ENCODE results near the gene HOOK1. TPM values are rescaled to one million over a fixed set of nuclear protein-coding genes. Genes with fewer than 3 reads are reported as not detected.
"Not testable (repeated sequence)": the region's sequence is repeated elsewhere in the genome, so short reads cannot be mapped to it uniquely, and the experiment has no call there.

The HOOK1 gene
- total RNA-seq, 2 experiments from 2014 or later: not detected

DNA sequence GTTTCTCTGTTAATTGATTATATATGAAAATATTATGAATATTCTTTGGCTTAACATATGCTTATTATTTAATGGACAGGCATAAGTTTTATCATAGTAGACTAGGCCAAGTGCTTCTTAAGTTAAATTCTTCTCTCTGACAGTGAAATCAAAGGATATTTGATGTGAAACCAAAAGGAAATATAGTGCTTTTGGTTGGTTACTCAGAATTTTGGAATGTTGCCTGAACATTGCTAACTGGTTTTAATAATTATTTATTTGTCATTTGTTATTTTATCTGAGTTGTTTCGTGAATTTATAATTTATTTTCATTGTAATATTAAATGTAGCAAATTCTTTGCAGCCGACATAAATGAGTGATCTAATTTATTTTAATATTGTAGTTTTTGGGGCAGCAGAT lies 18.3 kb downstream of the HOOK1 start:
- H3K79me2 ChIP-seq (ENCODE audit: insufficient read depth, low read depth, low read length): no peaks in the 10 kb centered on the region
- H3K4me1 ChIP-seq (ENCODE audit: insufficient read depth, low read length, poor library complexity, severe bottlenecking): no peaks in the 10 kb centered on the region
- no peak overlapping the region for H3K4me2 ChIP-seq (ENCODE audit: low read length)
- intact Hi-C loops (cut with micrococcal nuclease; ENCODE audit: unreplicated experiment): no loop called here
- no peak overlapping the region for H3K27ac ChIP-seq (ENCODE audit: low read depth, low read length, poor library complexity, severe bottlenecking)
- ChIA-PET POLR2A (interaction anchor here (1.2 kb wide), 1 partner anchor 8 kb away, joined by 3 read pairs; no protein-coding TSS in a partner anchor), CTCF (ENCODE audit: unreplicated experiment) (no interaction called here)
- H4K20me1 ChIP-seq (ENCODE audit: insufficient read depth, low read length): no peaks in the 10 kb centered on the region
- no peaks in the 10 kb centered on the region for H3K9me3 ChIP-seq (ENCODE audit: low read length)
- TF ChIP-seq EZH2phosphoT487 (IDR thresholded peaks at IDR 0.05; ENCODE audit: borderline replicate concordance, low read depth, low read length): no peak
- TF ChIP-seq, protein P1, sequence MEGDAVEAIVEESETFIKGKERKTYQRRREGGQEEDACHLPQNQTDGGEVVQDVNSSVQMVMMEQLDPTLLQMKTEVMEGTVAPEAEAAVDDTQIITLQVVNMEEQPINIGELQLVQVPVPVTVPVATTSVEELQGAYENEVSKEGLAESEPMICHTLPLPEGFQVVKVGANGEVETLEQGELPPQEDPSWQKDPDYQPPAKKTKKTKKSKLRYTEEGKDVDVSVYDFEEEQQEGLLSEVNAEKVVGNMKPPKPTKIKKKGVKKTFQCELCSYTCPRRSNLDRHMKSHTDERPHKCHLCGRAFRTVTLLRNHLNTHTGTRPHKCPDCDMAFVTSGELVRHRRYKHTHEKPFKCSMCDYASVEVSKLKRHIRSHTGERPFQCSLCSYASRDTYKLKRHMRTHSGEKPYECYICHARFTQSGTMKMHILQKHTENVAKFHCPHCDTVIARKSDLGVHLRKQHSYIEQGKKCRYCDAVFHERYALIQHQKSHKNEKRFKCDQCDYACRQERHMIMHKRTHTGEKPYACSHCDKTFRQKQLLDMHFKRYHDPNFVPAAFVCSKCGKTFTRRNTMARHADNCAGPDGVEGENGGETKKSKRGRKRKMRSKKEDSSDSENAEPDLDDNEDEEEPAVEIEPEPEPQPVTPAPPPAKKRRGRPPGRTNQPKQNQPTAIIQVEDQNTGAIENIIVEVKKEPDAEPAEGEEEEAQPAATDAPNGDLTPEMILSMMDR (conservative IDR thresholded peaks at IDR 0.05; ENCODE audit: low read length): no peak
- no peak overlapping the region for H2AFZ ChIP-seq (ENCODE audit: low read length)
- no TSS peak for BruUV-seq (replicated peaks)
- no peaks in the 10 kb centered on the region for H3K36me3 ChIP-seq (ENCODE audit: insufficient read depth, low read length)
- H3K9me2 ChIP-seq (ENCODE audit: insufficient read depth, low read length): no peaks in the 10 kb centered on the region
- DNase-seq (ENCODE audit: low spot score): no peak
- no peak overlapping the region for H3K4me3 ChIP-seq (ENCODE audit: low read depth, low read length, poor library complexity, severe bottlenecking)

DNA sequence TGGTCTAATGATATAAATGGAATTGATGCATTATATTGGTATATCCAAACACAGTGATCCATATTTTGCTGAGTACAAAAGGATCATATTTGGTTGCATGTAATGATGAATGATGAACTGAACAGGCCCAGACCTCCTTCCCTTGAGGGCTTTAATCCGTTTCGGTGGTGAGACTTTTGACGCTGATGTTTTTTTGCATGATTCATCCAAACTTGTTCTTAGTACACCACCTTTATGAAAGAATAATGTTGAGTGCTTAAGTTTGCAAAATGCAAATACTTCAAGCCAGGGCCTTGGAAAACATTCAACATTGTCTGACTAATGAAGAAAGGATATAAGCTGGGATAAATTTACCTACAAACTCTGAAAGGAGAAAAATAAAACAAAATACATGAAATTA lies 19.2 kb downstream of the HOOK1 start:
- no peak overlapping the region for H2AFZ ChIP-seq (ENCODE audit: low read length)
- intact Hi-C loops (cut with micrococcal nuclease; ENCODE audit: unreplicated experiment): no loop called here
- H3K9me3 ChIP-seq (ENCODE audit: low read length): no peaks in the 10 kb centered on the region
- no peaks in the 10 kb centered on the region for H3K9me2 ChIP-seq (ENCODE audit: insufficient read depth, low read length)
- TF ChIP-seq, protein P1 (conservative IDR thresholded peaks at IDR 0.05; ENCODE audit: low read length): no peak
- TF ChIP-seq EZH2phosphoT487 (IDR thresholded peaks at IDR 0.05; ENCODE audit: borderline replicate concordance, low read depth, low read length): no peak
- no TSS peak for BruUV-seq (replicated peaks)
- DNase-seq (ENCODE audit: low spot score): no peak
- no peak overlapping the region for H3K4me2 ChIP-seq (ENCODE audit: low read length)
- CTCF ChIA-PET (ENCODE audit: unreplicated experiment): no interaction called here
- H3K4me3 ChIP-seq (ENCODE audit: low read depth, low read length, poor library complexity, severe bottlenecking): no peak overlapping the region
- POLR2A ChIA-PET: interaction anchor here (1.2 kb wide), 1 partner anchor 9 kb away, joined by 3 read pairs; no protein-coding TSS in a partner anchor
- H4K20me1 ChIP-seq (ENCODE audit: insufficient read depth, low read length): no peaks in the 10 kb centered on the region
- no peaks in the 10 kb centered on the region for H3K4me1 ChIP-seq (ENCODE audit: insufficient read depth, low read length, poor library complexity, severe bottlenecking)
- no peaks in the 10 kb centered on the region for H3K79me2 ChIP-seq (ENCODE audit: insufficient read depth, low read depth, low read length)
- H3K27ac ChIP-seq (ENCODE audit: low read depth, low read length, poor library complexity, severe bottlenecking): no peak overlapping the region
- no peaks in the 10 kb centered on the region for H3K36me3 ChIP-seq (ENCODE audit: insufficient read depth, low read length)

- H3K79me2 ChIP-seq (ENCODE audit: insufficient read depth, low read depth, low read length); H3K9me2 ChIP-seq (ENCODE audit: insufficient read depth, low read length); DNase-seq (ENCODE audit: low spot score); intact Hi-C loops (cut with micrococcal nuclease; ENCODE audit: unreplicated experiment); H2AFZ ChIP-seq (ENCODE audit: low read length); H3K4me1 ChIP-seq (ENCODE audit: insufficient read depth, low read length, poor library complexity, severe bottlenecking); POLR2A ChIA-PET; H3K4me2 ChIP-seq (ENCODE audit: low read length); BruUV-seq (replicated peaks); H3K36me3 ChIP-seq (ENCODE audit: insufficient read depth, low read length); H3K4me3 ChIP-seq (ENCODE audit: low read depth, low read length, poor library complexity, severe bottlenecking); H3K27ac ChIP-seq (ENCODE audit: low read depth, low read length, poor library complexity, severe bottlenecking); CTCF ChIA-PET (ENCODE audit: unreplicated experiment); H3K9me3 ChIP-seq (ENCODE audit: low read length); H4K20me1 ChIP-seq (ENCODE audit: insufficient read depth, low read length): not testable (repeated sequence)
Observed at GRCh38 chr1:59837857-59838256, 23.1 kb downstream of the HOOK1 start.

Measured in OCI-LY7 (cell line).